Measurements from ENCODE around the gene NUDCD2.
"Not testable (repeated sequence)": the region's sequence is repeated elsewhere in the genome, so short reads cannot be mapped to it uniquely, and the experiment has no call there.

Gene NUDCD2

DNA sequence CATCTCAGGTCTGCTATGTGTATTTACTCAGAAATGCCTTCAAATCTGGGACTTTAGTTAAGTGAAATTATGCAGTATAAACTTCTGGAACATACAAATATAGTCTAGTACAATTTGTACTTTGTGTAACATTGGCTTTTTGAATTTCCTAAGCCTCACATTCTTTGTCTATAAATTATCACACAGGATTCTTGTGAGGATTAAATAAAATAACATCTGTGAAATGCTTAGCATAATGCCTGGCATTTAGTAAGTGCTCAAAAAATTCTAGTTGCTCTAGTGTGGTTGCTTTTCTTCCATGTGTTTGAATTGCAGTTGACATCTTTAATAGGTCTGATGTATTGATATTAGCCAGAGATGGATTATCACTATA lies 3.1 kb upstream of the NUDCD2 start:
- no peak for DNase-seq

DNA sequence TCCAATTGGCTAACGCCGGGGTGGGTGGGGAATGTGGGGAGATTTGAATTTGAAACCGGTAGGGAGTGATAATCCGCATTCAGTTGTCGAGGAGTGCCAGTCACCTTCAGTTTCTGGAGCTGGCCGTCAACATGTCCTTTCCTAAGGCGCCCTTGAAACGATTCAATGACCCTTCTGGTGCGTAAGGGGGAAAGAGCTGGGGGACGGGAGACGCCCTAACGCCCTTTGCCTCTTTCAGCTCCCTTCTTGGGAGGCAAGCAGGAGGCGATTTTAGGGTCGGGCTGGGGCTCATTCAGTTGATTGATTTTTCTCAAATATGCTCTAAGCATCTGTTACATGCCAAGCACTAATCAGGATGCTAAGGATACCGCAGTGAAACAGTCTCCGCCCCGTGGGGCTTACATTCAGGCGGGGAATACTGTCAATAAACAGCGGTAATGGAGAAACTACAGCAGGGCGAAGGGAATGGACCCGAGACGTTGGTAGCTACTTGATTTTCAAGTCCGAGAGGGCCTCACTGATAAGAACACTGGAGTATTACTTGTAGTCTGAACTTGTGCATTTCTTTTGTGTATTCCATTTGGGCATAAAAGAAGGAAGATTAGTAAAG lies 765 bp upstream of the NUDCD2 start, which contains the start of gene HMMR:
TSS of gene HMMR (plus strand) at position 71 of the 610 bp plus-strand sequence. CDS start at position 132, 61 bp downstream.
- DNase-seq, result no peak

DNA sequence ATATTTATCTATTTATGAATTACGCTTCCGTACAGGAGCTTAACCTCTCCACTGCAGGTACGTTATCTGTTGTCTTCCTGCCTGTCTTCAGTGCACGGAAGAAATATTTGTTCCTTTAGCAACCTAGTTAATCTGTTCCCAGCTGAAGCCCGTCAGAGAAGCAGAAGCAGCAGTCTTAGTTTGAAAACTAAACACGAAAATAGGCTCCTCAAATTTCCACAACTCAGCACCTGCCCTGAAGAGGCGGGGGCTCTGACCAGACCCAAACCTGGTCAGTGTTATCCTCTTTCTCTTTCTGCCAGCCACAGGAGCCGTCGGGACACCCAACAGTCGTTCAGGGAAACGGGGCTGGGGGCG lies 462 bp downstream of the NUDCD2 start:
- DNase-seq, result no peak

DNA sequence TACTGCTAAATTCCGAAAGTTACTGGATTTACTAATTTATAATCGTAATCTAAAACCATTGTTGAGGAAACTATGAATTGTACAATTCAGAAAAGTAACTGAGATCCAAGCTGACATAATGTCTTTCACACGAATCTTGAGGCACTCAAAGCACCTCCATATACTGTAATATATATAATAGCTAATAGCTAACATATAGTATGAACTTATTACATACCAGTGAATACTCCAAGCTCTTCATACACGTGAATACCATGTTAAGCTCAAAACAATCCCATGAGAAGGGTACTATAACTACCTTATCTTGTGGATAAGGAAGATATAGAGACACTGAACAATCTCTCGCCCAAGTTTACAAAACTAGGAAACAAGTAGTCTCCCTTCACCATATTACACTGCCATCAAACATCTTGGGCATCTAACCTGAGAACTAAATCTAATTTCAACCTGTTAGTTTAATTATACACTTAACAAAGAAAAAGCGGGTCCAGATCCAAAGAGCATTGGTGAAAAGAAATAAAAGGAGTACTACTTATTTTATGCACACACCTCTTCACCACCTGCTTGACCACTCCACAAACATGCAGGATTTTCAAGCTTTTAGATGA lies 1.0 kb downstream of the NUDCD2 start:
- DNase-seq, result no peak

DNA sequence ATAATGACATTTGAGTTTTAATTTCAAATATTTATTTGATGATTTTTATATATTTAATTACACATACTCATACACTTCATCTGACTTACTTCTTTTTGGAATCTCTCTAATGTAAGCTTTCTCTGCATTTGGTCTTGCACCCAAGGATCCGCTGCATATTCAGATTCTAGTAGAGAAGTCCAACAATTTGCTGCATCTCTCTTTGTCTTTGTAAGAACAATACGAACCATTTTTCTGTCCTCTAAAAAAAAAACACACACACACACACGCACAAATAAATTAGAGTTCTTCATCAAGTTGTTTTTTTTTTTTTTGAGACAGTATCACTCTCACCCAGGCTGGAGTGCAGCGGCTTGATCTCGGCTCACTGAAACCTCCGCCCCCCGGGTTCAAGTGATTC lies 3.1 kb downstream of the NUDCD2 start:
- DNase-seq, result no peak

DNA sequence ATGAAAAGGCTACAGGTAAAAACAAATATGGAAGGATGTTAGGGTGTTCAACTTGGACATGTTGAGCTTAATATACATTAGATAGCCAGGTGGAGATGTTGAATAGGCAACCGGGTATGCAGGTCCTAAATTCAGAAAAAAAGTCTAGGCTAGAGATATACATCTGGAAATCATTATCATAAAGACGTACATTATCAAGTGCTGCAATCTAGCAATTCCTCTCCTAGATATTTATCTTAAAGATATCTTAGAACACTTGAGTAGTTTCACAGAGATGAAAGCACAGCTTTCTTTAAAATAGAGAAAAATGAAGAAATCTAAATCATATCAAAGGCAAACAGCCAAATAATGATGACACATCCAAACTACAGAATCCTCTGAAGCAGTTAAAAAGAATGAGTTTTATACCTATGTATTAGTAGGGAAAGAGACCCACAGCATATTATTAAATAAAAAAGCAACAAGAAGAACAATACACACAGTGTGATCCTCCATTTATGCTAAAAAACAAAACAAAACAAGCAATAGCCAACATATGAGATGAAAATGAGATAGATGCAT lies 3.8 kb downstream of the NUDCD2 start:
- DNase-seq, result no peak

DNA sequence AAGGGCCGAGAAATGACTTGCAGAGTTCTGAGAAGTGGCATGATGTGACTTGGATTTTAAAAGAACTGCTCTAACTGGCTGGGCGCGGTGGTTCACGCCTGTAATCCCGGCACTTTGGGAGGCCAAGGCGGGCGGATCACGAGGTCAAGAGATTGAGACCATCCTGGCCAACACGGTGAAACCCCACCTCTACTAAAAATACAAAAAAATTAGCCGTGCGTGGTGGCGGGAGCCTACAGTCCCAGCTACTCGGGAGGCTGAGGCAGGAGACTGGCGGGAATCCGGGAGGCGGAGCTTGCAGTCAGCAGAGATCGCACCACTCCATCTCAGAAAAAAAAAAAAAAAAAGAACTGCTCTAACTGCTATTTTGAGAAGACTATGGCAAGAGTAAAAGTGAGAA lies 4.5 kb downstream of the NUDCD2 start:
- DNase-seq, result not testable (repeated sequence)

DNA sequence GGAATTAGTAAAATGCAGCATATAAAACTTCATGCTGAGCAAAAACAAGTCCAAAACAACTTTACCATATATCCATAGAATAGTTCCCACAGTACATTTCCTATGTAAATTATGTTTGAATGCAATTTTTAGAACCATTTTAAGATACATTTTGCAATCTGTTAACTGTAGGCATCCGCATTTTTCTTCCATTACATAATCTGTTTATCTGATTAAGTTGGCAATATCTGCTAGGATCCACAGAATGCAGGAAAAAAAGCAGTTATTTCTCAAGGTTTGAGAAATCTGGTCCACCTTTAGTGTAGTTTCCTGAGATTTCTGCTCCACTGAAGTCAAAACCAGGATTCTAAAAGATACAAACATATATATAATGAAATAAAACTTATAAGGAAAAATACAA lies 6.2 kb downstream of the NUDCD2 start:
- no peak for DNase-seq

DNA sequence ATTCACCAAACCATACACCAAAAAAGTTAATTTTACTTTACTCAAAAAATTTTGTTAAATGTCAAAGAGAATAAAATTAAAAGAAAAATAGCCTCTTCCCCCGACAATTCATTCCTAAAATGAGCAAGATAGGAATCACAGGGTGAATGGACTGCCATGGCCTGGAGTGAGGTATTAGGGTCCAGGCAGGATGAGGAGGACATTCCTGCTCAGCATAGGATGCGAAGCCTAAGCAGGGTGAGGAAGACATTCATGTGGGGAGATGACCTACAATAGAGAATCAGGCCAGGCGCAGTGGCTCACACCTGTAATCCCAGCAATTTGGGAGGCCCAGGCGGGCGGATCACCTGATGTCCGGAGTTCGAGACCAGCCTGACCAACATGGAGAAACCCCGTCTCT lies 8.4 kb downstream of the NUDCD2 start:
- no peak for DNase-seq

DNA sequence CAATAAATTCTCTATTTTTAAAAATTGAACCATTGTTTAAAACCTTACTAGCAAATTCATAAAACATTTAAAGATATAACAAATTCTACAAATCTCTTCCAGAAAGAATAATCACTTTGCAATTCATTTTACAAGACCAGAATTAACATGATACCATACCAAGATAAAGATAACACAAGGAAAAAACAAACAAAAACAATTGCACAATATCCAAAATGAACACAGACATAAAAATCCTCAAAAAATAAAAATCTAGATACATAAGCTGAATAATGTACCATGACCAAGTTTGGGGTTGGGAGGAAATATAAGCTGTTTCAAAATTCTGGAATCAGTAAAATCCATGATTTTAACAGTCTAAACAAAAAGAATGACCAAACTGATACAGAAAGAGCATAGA lies 11.4 kb downstream of the NUDCD2 start:
- no peak for DNase-seq

DNA sequence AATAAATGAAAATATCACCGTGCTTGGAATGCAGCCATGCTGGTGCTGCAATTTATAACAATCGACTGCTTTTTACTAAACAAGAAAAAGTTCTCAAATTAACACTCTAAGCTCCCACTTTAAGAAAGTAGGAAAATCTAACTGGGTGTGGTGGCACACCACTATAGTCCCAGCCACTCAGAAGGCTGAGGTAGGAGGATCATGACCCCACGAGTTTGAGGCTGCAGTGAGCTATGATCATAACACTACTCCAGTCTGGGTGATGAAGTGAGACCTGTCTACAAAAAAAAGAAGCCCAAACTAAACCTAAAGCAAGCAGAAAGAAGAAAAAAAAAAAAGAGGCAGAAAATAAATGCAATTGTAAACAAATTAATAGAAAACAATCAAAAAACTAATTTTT lies 12.0 kb downstream of the NUDCD2 start:
- no peak for DNase-seq

DNA sequence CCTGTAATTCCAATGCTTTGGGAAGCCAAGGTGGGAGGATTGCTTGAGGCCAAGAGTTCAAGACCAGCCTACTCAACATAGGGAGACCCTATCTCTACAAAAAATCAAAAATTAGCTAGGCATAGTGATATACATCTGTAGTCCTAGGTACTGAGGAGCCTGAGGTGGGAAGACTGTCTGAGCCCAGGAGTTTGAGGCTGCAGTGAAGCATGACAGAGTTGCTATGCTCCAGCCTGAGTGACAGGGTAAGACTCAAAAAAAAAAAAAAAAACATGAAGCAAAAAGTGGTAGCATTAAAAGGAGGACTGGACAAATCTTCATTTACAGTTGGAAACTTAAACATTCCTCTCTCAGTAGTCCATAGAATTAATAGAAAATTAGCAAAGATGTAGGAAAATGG lies 12.7 kb downstream of the NUDCD2 start:
- no peak for DNase-seq

DNA sequence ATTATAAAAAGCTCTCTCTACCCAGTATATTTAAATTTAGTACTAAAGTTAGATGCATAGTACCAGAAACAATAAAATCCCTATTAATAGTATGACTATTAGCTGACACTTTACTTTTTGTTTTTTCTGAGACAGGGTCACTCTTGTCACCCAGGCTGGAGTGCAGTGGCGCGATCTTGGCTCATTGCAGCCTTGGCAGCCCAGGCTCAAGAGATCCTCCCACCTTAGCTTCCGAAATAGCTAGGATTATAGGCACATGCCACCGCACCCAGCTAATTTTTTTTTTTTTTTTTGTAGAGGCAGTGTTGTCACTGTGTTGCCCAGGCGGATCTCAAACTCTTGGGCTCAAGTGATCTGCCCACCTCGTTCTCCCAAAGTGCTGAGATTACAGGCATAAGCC lies 14.6 kb downstream of the NUDCD2 start:
- DNase-seq, result no peak

DNA sequence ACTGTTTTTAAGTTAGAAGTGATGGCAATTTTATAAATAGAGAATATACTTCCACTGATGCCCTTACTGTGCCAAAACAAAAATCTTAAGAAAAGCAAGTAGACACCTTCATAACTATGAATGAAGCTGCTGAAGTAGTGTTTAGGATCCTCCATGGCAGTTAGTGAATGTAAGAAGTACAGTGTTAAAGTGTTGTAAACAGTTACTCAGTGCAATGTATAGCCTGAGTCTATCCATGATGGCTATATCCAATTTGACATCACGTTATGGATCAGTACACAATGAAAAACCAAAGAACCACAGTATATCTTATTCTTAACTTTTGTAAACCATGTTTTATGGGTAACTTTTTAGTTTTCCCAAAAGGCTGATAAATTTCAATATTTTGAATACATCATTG lies 15.4 kb downstream of the NUDCD2 start:
- DNase-seq, result no peak

DNA sequence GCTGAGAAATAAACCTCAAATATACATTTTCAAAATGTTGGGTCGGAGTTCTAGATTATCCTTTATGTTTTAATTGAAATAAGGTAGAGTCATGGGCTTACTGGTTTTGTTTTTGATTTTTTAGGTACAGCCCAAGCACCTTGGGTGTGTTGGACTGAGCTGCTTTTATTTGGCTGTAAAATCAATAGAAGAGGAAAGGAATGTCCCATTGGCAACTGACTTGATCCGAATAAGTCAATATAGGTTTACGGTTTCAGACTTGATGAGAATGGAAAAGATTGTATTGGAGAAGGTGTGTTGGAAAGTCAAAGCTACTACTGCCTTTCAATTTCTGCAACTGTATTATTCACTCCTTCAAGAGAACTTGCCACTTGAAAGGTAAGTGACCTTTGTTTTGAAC lies 18.9 kb downstream of the NUDCD2 start:
- no peak for DNase-seq

DNA sequence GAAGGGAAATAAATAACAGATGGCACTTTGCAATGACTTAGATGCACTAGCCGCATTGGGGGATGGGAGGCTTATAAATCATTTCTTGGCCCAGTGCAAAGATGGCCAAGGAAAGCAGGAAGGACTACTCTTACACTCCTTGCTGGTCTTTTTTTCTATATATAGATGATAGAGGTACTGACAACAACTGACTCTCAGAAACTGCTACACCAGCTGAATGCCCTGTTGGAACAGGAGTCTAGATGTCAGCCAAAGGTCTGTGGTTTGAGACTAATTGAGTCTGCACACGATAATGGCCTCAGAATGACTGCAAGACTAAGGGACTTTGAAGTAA lies 20.8 kb downstream of the NUDCD2 start:
- DNase-seq, result no peak

DNA sequence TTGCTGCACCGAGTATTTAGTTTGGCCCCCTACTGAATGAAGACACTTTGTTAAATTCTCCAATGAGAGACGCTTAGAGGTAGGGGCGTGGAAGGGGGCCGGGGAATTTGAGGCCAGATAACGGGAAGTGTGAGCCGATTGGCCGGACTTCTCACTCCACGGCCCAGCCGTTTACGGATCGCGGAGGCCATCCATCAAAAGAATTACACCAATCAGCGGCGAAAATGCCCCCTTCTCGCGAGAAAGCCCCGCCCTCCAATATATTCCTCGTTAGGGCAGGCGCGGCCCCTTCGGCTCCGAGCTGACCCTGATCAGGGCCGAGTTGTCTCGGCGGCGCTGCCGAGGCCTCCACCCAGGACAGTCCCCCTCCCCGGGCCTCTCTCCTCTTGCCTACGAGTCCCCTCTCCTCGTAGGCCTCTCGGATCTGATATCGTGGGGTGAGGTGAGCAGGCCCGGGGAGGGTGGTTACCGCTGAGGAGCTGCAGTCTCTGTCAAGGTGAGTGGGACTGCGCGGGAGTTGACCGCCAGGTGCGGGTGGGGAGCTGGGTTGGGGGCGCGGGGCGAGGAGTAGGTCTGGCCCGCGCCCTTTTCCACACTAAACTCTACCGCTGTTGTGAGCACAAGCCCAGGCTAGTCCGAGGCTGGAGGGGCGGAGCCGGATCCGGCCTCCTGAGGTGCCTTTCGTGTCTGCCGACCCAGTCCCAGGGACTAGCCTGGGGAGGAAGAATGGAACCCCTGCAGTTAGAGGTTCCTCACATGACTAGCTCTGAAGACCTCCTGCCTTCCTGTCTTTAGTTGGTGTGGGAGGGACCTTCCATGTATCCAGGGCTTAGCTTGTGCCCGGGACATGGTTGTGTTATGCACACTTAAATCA lies 22.4 kb downstream of the NUDCD2 start, which contains the start of gene CCNG1:
TSS of gene CCNG1 (plus strand) at position 287 of the 874 bp plus-strand sequence. CDS start 1,662 bp downstream, outside the sequence.
- peak; percentile 90 for DNase-seq

DNA sequence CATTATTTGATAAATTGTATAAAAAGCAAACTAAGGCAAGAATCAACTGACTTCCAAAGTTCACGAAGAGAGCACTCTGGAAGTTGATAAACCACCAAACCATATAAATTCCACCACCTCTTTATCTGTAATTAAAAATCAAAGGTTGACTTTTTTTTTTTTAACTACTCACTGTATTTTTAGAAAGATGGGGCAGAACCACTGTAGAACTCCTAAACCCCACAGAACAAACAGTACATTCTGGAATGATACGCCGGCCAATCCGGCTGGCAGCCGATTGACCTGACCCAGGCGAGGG lies 22.9 kb downstream of the NUDCD2 start:
- no peak for DNase-seq

DNA sequence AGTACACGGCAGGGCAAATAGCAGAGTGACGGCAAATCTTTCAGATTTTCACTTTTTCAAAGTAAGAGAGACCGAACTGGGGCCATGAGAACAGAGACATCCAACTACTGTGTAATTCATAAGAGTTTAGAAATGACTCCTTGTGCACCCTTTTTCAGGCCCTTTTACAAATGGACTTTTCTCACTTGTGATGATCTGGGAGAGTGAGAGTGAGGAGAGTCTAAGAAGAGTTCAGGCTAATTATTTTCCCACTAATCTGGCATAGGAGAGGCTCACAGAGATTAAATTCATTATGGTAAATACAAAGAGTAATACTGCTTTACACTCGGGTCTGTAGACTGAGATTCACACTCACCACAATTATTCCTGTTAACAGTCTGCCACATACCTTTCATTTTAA lies 23.4 kb downstream of the NUDCD2 start:
- no peak for DNase-seq

DNA sequence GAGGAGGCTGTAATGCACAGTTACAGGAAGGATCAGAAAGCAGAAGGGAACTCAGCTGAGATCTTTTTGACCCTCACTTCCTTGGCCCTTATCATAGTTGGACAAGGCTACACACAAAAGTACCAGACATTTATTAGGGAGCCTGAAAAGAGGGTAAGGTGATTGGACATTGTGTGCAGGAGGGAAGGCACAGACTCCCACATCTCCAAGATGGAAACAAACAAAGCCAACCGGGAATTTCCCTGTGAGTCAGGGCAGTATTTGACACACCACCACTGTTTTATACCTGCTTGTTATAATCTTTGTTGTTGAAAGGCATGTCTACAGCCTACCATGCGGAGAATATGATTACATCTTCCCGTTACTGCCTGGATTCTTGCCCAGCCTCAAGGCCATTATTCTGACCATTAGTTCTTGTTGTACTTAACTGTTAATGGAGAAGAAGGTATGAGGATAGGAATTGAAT lies 25.5 kb downstream of the NUDCD2 start:
- no peak for DNase-seq

DNA sequence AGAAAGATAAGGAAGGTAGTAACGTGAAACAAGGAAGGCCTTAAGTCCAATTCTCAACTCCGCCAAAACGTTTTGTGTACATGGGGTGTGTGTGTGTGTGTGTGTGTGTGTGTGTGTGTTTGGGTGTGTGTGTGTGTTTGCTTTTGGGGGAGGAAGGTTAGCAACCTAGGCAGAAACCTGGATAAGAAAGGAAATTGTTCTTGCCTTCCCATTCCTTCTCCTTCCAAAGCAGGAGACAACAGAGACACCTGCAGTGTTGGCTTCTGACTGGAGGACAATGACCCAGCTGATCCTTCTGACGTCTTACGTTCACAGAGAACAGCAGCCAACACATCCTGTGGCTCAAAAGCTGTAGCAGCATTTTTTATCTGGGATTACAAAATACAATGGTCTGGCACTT lies 26.6 kb downstream of the NUDCD2 start:
- DNase-seq, result no peak

DNA sequence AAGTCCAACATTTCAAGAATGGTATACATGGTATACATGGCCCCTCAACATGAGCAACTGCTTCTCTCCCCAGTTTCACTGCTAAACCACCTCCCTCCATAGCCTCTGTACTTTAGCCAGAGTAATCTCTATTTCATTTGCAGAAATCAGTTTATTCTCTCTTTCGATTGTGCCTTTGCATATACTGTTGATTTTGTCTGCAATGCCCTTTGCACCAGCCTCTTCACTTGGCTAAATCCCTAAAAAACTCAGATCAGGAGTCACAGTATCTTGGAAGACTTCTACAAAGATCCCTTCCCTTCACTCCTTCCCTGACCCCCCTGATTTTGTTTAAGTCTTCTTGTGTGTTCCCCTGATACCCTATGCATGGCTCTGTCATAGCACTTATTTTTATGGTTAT lies 27.4 kb downstream of the NUDCD2 start:
- DNase-seq, result no peak

DNA sequence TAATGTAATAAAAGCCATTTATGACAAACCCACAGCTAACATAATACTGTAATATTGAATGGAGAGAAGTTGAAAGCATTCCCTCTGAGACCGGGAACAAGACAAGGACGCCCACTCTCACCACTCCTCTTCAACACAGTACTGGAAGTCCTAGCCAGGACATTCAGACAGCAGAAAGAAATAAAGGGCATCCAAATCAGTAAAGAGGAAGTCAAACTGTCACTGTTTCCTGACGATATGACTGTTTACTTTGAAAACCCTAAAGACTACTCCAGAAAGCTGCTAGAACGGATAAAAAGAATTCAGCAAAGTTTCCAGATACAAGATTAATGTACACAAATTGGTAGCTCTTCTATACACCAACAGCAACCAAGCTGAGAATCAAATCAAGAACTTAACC lies 33.8 kb downstream of the NUDCD2 start:
- DNase-seq, result not testable (repeated sequence)

DNA sequence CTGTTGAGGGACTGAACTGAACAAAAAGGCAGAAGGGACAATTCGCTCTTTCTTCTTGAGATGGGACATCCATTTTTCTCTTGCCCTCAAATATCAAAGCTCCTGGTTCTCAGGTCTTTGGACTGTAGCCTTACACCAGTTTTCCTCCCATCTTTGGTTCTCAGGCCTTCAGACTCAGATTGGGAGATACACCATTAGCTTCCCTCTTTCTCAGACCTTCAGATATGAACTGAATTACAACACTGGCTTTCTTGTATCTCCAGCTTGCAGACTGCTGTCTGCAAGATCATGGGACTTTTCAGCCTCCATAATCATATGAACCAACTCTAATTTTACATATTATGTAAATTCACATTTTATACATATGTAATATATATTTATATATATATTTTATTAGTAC lies 35.1 kb downstream of the NUDCD2 start:
- no peak for DNase-seq
